ENCODE measurements around the gene RAB3IP.

The RAB3IP gene

GRCh38 chr12:69836015-69836414 lies 97.4 kb downstream of the RAB3IP start:
- TF ChIP-seq CTCF (IDR thresholded peaks at IDR 0.05; ENCODE audit: insufficient read depth, missing control alignments), result no peak
- FAIRE-seq, result no peak
- DNase-seq (ENCODE audit: insufficient read length, low spot score), result no peak

- no peak for TF ChIP-seq CTCF (IDR thresholded peaks at IDR 0.05; ENCODE audit: insufficient read depth, missing control alignments)
- DNase-seq (ENCODE audit: insufficient read length, low spot score) (no peak), FAIRE-seq (no peak)
Observed at GRCh38 chr12:69837191-69837590, 98.5 kb downstream of the RAB3IP start.

GRCh38 chr12:69837657-69838415 lies 99.2 kb downstream of the RAB3IP start:
- TF ChIP-seq CTCF (IDR thresholded peaks at IDR 0.05; ENCODE audit: insufficient read depth, missing control alignments), result no peak

GRCh38 chr12:69840727-69841126 lies 102.1 kb downstream of the RAB3IP start:
- no peak for DNase-seq (ENCODE audit: insufficient read length, low spot score)
- no peak for TF ChIP-seq CTCF (IDR thresholded peaks at IDR 0.05; ENCODE audit: insufficient read depth, missing control alignments)
- no peak for FAIRE-seq

More at GRCh38 chr12:69837657-69838415, 99.2 kb downstream of the RAB3IP start:
- DNase-seq (ENCODE audit: insufficient read length, low spot score) (no peak), FAIRE-seq (no peak)

GRCh38 chr12:69843608-69844007 lies 104.9 kb downstream of the RAB3IP start:
- TF ChIP-seq CTCF (IDR thresholded peaks at IDR 0.05; ENCODE audit: insufficient read depth, missing control alignments), result no peak
- DNase-seq (ENCODE audit: insufficient read length, low spot score) (no peak), FAIRE-seq (no peak)

- FAIRE-seq (no peak), DNase-seq (ENCODE audit: insufficient read length, low spot score) (no peak)
- no peak for TF ChIP-seq CTCF (IDR thresholded peaks at IDR 0.05; ENCODE audit: insufficient read depth, missing control alignments)
Observed at GRCh38 chr12:69844416-69844815, 105.8 kb downstream of the RAB3IP start.

GRCh38 chr12:69844836-69845235 lies 106.2 kb downstream of the RAB3IP start:
- FAIRE-seq (no peak), DNase-seq (ENCODE audit: insufficient read length, low spot score) (no peak)
- no peak for TF ChIP-seq CTCF (IDR thresholded peaks at IDR 0.05; ENCODE audit: insufficient read depth, missing control alignments)
